GM12891 (cell line): Measurements from ENCODE around the gene SPSB3.

Source experiments
- PAX5 ChIP-seq: IDR thresholded peaks from 2 replicates; pipeline ENCODE4 v1.6.1; 2011; ENCODE audit warnings: low read length, moderate library complexity, mild to moderate bottlenecking; ENCODE audit not compliant: insufficient read depth, severe bottlenecking
- POLR2A ChIP-seq: IDR thresholded peaks from 2 replicates; pipeline ENCODE4 v1.6.1; 2011; ENCODE audit warnings: low read depth, low read length, control low read depth
- POLR2AphosphoS5 ChIP-seq: IDR thresholded peaks from 2 replicates; pipeline ENCODE4 v1.6.1; 2011; ENCODE audit warnings: low read depth, low read length, control low read depth
- POU2F2 ChIP-seq: IDR thresholded peaks from 2 replicates; pipeline ENCODE4 v1.6.1; 2011; ENCODE audit warnings: low read depth, mild to moderate bottlenecking, control low read depth, low read length, moderate library complexity
- TAF1 ChIP-seq: IDR thresholded peaks from 2 replicates; pipeline ENCODE4 v1.6.1; 2011; ENCODE audit warnings: low read depth, low read length, control low read depth

DNA sequence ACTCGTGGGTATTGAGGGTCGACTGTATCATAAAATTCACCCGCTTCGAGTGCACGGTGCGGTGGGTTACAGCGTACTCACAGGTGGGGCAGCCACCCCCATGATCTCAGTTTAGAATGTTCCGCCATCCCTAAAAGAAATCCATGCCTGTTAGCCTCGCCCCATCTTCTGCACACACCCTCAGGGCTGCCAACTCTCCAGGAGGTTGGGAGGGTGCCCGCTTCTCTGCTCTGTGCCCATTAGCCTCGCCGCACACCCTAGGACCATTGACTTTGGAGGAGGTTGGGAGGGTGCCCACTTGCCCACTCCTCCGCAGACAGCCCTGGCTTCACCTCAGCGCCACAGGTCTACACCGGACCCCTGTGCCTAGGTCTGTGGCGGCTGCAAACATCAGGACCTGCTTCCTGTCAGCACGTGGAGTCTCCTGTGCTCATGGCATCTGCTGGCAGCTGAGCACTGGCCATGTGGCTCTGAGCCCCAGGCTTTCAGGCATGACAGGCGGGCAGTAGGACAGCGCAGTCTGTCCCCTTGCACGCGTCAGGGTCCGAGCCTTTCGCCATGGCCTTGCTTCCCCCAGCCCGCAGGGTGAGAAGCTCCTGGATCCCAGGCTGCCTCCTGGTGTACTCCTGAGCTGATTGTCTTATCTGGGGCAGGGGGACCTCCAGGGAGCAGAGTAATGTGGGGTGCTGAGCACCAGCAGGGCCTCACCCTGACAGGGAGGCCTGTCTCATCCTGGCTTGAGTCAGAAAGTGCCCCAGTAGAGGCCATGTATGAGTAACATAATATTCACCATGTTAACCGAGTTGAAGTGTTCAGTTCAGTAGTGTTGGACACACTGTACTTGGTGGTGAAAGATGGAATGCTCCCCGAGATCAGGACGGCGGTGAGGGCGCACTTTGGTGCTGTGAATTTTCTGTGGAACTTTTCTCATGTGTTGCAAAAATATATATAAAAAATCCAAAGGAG is 32.9 kb downstream of the SPSB3 start:
- TF ChIP-seq POLR2A (no peak), POLR2AphosphoS5 (no peak), TAF1 (no peak), POU2F2 (no peak), PAX5 (no peak)
